Measurements from ENCODE around the gene IL25. TPM values are rescaled to one million over a fixed set of nuclear protein-coding genes. Genes with fewer than 3 reads are reported as not detected.
"Not testable (repeated sequence)": the region's sequence is repeated elsewhere in the genome, so short reads cannot be mapped to it uniquely, and the experiment has no call there.

Gene IL25
- total RNA-seq, 4 donors from 2014 or later, result not detected

- intact Hi-C loops (cut with DNase I), result no loop called here
- Histone ChIP-seq H3K4me1 (no peaks in the 10 kb centered on the region), H3K36me3 (peaks cover 0 to 86% (median 0%) of the 10 kb centered on the region in 4 donors), H3K27me3 (no peaks in the 10 kb centered on the region), H3K9me3 (no peaks in the 10 kb centered on the region), H3K4me3 (no peak overlapping the region), H3K27ac (replicated peaks in 1 of 4) (no peak overlapping the region)
- DNase-seq (ENCODE audit: extremely low spot score), result no peak
- TF ChIP-seq EP300 (IDR thresholded peaks at IDR 0.05) (no peak), POLR2A (IDR thresholded peaks at IDR 0.05; ENCODE audit: low read depth) (no peak), POLR2AphosphoS5 (IDR thresholded peaks at IDR 0.05) (no peak)
- TF ChIP-seq, protein P1, sequence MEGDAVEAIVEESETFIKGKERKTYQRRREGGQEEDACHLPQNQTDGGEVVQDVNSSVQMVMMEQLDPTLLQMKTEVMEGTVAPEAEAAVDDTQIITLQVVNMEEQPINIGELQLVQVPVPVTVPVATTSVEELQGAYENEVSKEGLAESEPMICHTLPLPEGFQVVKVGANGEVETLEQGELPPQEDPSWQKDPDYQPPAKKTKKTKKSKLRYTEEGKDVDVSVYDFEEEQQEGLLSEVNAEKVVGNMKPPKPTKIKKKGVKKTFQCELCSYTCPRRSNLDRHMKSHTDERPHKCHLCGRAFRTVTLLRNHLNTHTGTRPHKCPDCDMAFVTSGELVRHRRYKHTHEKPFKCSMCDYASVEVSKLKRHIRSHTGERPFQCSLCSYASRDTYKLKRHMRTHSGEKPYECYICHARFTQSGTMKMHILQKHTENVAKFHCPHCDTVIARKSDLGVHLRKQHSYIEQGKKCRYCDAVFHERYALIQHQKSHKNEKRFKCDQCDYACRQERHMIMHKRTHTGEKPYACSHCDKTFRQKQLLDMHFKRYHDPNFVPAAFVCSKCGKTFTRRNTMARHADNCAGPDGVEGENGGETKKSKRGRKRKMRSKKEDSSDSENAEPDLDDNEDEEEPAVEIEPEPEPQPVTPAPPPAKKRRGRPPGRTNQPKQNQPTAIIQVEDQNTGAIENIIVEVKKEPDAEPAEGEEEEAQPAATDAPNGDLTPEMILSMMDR (IDR thresholded peaks at IDR 0.05), result no peak
- WGBS, result 90% methylated on average over 10 of the region's 10 CpGs
These were observed 23.5 kb downstream of the IL25 start for GRCh38 chr14:23396126-23396525.

DNA sequence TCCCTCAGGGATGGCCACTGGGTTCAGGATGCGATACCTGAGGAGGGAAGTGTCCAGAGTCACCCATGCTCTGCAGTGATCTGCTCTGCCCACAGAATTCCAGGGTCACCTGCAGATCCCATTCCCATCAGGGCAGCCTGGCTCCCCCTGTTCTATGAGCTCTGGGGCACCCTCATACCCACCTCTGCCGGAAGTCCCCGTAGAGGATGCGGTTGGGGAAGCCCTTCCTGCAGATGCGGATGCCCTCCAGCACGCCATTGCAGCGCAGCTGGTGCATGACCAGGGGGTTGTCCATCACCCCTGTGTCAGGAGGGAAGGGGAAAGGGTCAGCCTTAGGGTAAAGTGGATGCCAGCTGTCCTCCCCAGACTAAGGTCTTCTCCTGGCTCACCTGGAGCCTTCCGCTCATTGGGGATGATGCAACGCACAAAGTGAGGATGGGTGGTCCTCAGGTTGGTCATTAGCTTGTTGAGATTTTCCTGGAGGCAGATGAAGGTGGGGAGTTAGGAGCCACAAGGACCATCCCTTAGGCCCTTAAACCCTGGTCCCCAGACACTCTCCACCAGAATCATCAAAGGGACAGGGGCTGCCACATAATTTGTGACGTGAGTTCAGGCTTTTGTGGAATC, 24.3 kb downstream of the IL25 start:
- intact Hi-C loops (cut with DNase I), result no loop called here
- DNase-seq (ENCODE audit: extremely low spot score), result no peak
- Histone ChIP-seq H3K27ac (replicated peaks in 1 of 4) (no peak overlapping the region), H3K4me3 (no peak overlapping the region), H3K36me3 (peaks cover 0 to 86% (median 0%) of the 10 kb centered on the region in 4 donors), H3K27me3 (no peaks in the 10 kb centered on the region), H3K4me1 (no peaks in the 10 kb centered on the region), H3K9me3 (no peaks in the 10 kb centered on the region)
- 96% methylated on average over 9 of the region's 10 CpGs for WGBS
- TF ChIP-seq POLR2AphosphoS5 (IDR thresholded peaks at IDR 0.05) (no peak), EP300 (IDR thresholded peaks at IDR 0.05) (no peak), POLR2A (IDR thresholded peaks at IDR 0.05; ENCODE audit: low read depth) (no peak)
- TF ChIP-seq, protein P1 (IDR thresholded peaks at IDR 0.05), result no peak

GRCh38 chr14:23398348-23398747, 25.7 kb downstream of the IL25 start:
- Histone ChIP-seq H3K4me1 (no peaks in the 10 kb centered on the region), H3K27me3 (peaks cover 0 to 8% (median 0%) of the 10 kb centered on the region in 4 donors), H3K27ac (replicated peaks in 1 of 4) (no peak overlapping the region), H3K9me3 (no peaks in the 10 kb centered on the region), H3K4me3 (no peak overlapping the region), H3K36me3 (peaks cover 0 to 86% (median 0%) of the 10 kb centered on the region in 4 donors)
- intact Hi-C loops (cut with DNase I), result no loop called here
- DNase-seq (ENCODE audit: extremely low spot score), result no peak
- TF ChIP-seq EP300 (IDR thresholded peaks at IDR 0.05) (no peak), POLR2AphosphoS5 (IDR thresholded peaks at IDR 0.05) (no peak), POLR2A (IDR thresholded peaks at IDR 0.05; ENCODE audit: low read depth) (no peak)
- TF ChIP-seq, protein P1 (IDR thresholded peaks at IDR 0.05), result no peak
- WGBS, result 79% methylated on average over 4 of the region's 4 CpGs

DNA sequence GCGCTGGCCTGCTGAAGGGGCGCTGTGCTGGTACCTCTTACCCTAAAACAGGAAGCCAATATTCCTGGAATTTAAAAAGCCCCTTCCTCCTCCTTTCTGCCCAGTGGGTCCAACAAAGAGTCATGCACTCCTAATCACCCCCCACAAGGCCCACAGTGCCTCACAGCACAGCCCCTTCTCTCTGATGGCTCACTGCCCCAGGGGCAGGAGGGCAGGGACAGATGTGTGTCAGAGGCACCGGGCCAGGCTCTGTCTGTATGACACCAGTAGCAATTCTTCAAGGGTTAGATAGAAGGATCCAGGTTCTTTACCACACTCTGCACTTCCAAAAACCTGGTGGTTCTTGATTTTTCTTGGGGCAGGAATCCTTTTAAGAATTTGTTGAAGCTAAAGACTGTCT, 26.5 kb downstream of the IL25 start:
- no peak overlapping the region for H3K27ac ChIP-seq (replicated peaks in 1 of 4)
- no peaks in the 10 kb centered on the region for H3K4me1 ChIP-seq
- DNase-seq (ENCODE audit: extremely low spot score), result no peak
- no peak overlapping the region for H3K4me3 ChIP-seq
- TF ChIP-seq, protein P1 (IDR thresholded peaks at IDR 0.05), result no peak
- TF ChIP-seq POLR2A (IDR thresholded peaks at IDR 0.05; ENCODE audit: low read depth) (no peak), POLR2AphosphoS5 (IDR thresholded peaks at IDR 0.05) (no peak)
- no peaks in the 10 kb centered on the region for H3K9me3 ChIP-seq
- 100% methylated on average over 3 of the region's 3 CpGs for WGBS
- peaks cover 0 to 86% (median 0%) of the 10 kb centered on the region in 4 donors for H3K36me3 ChIP-seq
- intact Hi-C loops (cut with DNase I), result no loop called here
- H3K27me3 ChIP-seq, result peaks cover 0 to 8% (median 0%) of the 10 kb centered on the region in 4 donors

GRCh38 chr14:23399591-23399990, 27.0 kb downstream of the IL25 start:
- Histone ChIP-seq H3K4me3 (no peak overlapping the region), H3K36me3 (peaks cover 0 to 88% (median 0%) of the 10 kb centered on the region in 4 donors), H3K27ac (replicated peaks in 1 of 4) (no peak overlapping the region), H3K9me3 (no peaks in the 10 kb centered on the region), H3K4me1 (no peaks in the 10 kb centered on the region), H3K27me3 (peaks cover 0 to 8% (median 0%) of the 10 kb centered on the region in 4 donors)
- TF ChIP-seq EP300 (IDR thresholded peaks at IDR 0.05) (no peak), POLR2A (IDR thresholded peaks at IDR 0.05; ENCODE audit: low read depth) (no peak), POLR2AphosphoS5 (IDR thresholded peaks at IDR 0.05) (no peak)
- TF ChIP-seq, protein P1 (IDR thresholded peaks at IDR 0.05), result no peak
- WGBS, result 86% methylated on average over 6 of the region's 6 CpGs
- no peak for DNase-seq (ENCODE audit: extremely low spot score)
- intact Hi-C loops (cut with DNase I), result no loop called here

DNA sequence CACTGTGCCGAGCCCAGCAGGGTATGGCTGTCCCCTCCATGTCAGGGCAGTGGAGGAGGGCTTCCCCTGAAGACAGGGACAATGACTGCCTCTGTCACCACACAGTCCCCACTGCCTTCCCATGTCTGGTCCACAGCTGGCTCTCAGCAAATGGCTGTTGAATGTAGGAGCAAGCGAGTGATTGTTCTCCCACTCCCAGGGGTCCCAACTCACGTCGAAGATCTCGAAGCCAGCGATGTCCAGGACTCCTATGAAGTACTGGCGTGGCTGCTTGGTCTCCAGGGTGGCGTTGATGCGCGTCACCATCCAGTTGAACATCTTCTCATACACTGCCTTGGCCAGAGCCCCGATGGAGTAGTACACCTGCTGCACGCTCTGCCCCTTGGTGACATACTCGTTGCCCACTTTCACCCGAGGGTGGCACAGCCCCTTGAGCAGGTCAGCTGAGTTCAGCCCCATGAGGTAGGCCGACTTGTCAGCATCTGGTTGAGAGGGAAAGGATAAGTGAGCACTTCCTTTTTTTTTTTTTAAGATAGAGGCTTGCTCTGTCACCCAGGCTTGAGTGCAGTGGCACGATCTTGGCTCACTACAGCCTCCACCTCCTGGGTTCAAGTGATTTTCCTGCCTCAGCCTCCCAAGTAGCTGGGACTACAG, 28.0 kb downstream of the IL25 start:
- H3K27ac ChIP-seq (replicated peaks in 1 of 4); H3K4me1 ChIP-seq; H3K9me3 ChIP-seq; DNase-seq (ENCODE audit: extremely low spot score); intact Hi-C loops (cut with DNase I); H3K4me3 ChIP-seq: not testable (repeated sequence)
- WGBS, result 82% methylated on average over 16 of the region's 16 CpGs
- Histone ChIP-seq H3K27me3 (peaks cover 0 to 12% (median 0%) of the 10 kb centered on the region in 4 donors), H3K36me3 (peaks cover 0 to 90% (median 0%) of the 10 kb centered on the region in 4 donors)

Measured in esophagus muscularis mucosa (tissue), 4 donors.